Suppressor macrophage treated with lipopolysaccharide for 1 hour (primary cell): Measurements from ENCODE around the gene THRA.

Experiments
- DNase-seq, 3 donors: peaks; one replicate each; pipeline ENCODE4 v3.0.0-alpha.2; 2020 to 2022

THRA gene

GRCh38 chr17:40027614-40028012, 35.2 kb upstream of the THRA start:
- DNase-seq: no peak

- DNase-seq: no peak
Measured at GRCh38 chr17:40028595-40028994, 34.2 kb upstream of the THRA start.

- no peak for DNase-seq
Measured at GRCh38 chr17:40031706-40032105, 31.1 kb upstream of the THRA start.

DNA sequence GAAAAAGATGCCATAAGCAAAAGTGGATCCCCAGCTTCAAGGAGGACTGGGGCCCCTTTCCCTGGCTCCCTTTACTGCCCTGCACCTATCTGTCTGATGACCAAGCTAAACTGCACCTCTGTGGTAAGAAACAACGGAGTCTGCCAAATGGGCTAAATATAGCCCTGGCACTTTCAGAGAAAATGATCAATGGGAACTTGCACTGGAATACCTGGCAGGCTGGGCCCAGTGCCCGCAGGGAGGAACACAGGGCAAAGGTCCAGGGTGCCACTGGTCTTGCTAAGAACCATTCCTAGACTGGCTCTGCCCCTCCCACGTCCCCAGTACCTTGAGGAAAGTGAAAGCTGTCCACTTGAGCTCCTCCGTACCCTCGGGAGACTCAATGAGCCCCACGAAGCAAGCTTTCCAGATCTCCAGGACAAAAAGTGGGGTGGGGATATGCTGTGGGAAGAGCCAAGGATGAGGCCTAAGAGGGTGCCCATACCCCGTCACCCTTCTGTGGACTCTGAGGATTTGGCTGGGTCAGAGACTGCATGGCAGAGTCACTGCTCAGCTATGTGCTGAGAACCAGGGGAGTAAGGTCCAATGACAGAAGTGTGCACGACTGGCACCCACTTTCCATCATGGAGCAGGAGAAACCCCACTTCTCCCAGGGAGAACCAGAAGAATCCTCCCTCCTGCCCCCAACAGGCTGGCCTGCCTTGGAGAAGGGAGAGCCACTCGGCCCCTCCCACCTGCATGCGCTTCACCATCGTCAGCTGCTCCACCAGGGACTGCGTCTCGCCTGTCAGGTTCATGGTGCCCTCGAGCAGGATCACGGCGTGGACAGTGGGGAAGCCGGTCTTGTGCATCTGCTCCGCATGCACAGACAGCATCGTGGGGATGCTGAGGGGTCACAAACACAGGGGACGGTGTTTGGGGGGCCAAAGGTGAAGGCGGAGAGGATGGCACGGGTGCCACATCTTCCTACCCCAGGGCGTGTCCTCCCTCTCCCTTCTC, 30.1 kb upstream of the THRA start:
- DNase-seq: no peak

GRCh38 chr17:40033339-40033738, 29.4 kb upstream of the THRA start:
- no peak for DNase-seq

- no peak for DNase-seq
Measured at GRCh38 chr17:40034426-40035161, 28.2 kb upstream of the THRA start.

DNA sequence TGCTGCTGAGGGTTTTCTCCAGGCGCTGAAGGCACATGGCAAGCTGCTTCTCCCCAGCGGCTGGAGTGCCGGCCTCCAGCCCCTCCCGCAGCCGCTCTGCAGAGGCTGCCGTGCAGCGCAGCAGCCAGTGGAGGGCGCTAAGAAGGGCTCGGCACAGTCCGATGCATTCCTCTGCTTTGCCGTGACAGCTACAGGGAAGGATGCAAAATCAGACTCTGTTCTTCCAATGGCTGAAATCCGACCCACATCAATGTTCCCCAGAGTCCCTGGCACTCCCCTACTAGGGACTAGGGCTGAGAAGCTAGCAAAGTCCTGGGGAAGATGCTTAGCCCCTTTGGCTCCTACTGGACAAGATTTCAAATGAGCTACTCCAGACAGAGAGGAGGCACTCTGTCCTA, 27.6 kb upstream of the THRA start:
- peak in 1 of 3 donors; percentile 23 for DNase-seq

DNA sequence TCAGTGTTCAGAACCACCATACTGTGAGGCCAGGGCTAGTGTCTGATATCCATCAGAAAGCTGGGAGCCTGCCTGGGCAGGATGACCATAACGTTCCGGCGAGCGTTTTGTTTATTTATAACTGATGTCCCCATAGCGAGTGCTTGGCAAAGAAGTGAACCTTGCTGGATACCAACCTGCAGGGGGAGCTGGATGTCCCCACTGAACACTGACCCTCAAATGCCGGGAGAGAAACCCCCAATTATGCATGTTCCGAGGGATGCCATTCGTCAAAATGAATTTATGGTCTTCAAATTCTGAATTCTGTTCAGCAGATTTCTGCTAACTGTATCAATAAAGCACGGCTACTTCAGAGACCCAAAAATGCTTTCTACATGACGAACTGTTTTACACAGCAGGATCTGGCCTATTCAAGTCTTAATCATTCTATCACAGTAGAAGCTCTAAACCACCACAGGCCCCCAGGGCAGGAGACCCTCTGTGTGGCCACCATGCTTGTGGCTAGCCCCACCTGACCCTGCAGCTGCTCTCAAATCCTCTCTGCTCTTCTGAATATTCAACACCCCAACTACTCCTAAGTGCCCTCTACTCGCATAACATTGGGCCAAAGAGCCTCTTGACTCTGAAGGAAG, 23.8 kb upstream of the THRA start:
- DNase-seq: peak in 2 of 3 donors; percentile 17 to 36

DNA sequence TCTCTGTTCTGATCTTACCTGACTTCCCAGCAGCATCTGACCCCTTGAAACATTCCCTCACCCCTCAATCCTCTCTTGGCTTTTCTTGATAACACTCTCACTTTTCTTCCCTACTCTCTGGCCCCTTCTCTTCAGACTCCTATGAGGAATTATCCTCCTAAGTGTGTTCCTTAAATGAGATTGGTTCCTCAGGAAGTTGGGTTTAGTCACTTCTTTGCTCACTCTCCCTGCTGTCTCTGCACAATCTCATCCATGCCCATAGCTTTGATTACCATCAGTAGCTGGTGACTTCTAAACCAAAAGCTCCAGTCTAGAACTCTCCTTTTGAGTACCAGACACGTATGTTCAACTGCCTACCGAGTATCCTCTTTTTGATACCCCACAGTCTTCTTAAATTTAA, 21.6 kb upstream of the THRA start:
- DNase-seq: peak; percentile 53 to 72 (median 71)

GRCh38 chr17:40056379-40057015, 6.3 kb upstream of the THRA start:
- no peak for DNase-seq

DNA sequence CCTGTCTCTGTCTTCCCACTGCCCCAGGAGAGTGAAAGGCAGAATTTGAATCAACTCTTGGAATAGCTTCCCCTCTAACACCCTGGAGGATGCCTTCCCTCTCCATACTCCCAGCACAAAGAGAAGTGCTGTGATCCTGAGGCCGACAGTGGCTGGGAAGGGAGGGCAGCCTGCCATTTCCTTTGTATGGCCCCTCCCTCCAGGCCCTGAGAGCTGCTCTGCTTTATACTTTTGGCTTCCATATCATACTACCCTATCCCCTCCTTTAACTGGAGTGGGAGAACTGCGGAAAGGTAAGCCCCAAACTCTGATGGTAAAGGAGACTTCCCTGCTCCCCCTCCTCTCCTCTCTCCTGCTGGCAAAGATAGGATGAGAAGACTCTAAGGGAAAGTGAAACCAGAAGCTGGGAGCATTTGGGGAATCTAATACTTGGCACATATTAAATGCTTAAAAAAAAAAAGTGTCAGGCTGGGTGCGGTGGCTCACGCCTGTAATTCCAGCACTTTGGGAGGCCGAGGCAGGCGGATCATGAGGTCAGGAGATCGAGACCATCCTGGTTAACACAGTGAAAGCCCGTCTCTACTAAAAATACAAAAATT, 4.5 kb upstream of the THRA start:
- DNase-seq: no peak

- DNase-seq: no peak
Measured at GRCh38 chr17:40058865-40059264, 3.9 kb upstream of the THRA start.

- DNase-seq: no peak
Measured at GRCh38 chr17:40059729-40060475, 2.9 kb upstream of the THRA start.

DNA sequence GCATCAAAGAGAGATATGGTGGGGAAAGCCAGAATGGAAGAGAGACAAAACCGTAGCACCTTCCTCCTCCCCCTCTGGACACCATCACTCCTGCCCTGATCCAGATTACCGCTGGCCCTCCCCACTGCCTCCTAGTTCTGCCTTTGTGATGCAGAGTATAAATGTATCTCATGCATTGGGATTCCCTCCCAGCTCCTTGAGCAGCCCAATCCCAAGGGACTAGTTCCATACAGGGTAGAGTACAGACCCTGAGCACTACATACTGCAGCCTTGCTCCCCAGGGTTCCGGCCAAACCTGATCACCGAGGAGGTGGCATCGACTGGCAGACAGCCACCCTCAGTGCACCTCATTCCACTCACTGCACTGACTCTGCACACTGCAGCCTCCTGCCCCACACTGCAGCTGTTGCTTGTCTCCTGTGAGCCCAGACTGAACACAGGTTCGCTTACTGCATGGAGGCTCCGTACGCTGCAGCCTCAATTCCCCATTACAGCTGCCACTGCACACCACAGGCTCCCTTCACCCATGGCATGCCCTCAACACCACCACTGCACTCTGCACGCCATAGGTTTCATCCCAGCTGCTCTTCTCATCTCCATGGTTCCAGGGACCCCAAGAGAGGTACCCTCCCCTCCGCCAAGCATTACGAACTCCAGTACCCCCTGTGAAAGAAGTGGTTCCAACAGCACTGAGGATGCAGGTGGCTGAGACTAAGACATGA, 1.7 kb upstream of the THRA start:
- no peak for DNase-seq

DNA sequence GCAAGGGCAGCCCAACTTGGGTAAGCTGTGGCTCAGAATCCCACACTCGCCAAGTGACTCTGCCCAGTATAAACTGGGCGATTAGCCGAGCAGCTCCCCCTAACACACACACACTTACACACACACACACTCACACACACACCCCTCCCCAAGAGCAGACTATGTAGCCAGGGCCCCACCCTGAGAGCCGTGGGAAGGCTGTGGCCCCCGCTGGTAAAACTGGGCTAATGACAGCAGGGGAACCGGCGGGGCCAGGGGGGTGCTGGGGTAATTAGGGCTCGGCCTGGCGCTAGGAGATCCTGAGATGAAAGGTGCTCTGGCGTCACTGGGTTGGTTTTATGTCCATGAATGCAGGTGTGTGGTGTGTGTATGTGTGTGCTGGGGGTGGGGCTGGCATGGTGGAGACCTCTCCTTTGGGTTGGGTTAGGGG, 1.1 kb upstream of the THRA start:
- DNase-seq: no peak

GRCh38 chr17:40063187-40063771, 514 bp downstream of the THRA start:
- DNase-seq: peak; percentile 66 to 79 (median 71)

- DNase-seq: peak; percentile 89 to 93 (median 90)
Measured at GRCh38 chr17:40063901-40064531, 1.3 kb downstream of the THRA start.

- no peak for DNase-seq
Measured at GRCh38 chr17:40064971-40065768, 2.4 kb downstream of the THRA start.
